Measurements from ENCODE around the gene UNC5C. TPM values are rescaled to one million over a fixed set of nuclear protein-coding genes. Genes with fewer than 3 reads are reported as not detected.

The UNC5C gene
- total RNA-seq, 1 donor from 2014 or later: 2.2 TPM

- no peak overlapping the region for H3K4me3 ChIP-seq (ENCODE audit: low read depth, low read length)
- DNase-seq (ENCODE audit: low read depth): no peak
- TF ChIP-seq CTCF (conservative IDR thresholded peaks at IDR 0.05; ENCODE audit: low read depth, low read length): no peak
Measured at GRCh38 chr4:95215991-95216605, 332.7 kb downstream of the UNC5C start.

GRCh38 chr4:95215043-95215442 lies 333.7 kb downstream of the UNC5C start:
- DNase-seq (ENCODE audit: low read depth): no peak
- no peak overlapping the region for H3K4me3 ChIP-seq (ENCODE audit: low read depth, low read length)
- no peak for TF ChIP-seq CTCF (conservative IDR thresholded peaks at IDR 0.05; ENCODE audit: low read depth, low read length)

- H3K4me3 ChIP-seq (ENCODE audit: low read depth, low read length): no peak overlapping the region
- no peak for TF ChIP-seq CTCF (conservative IDR thresholded peaks at IDR 0.05; ENCODE audit: low read depth, low read length)
- no peak for DNase-seq (ENCODE audit: low read depth)
Measured at GRCh38 chr4:95214408-95214807, 334.4 kb downstream of the UNC5C start.

GRCh38 chr4:95213366-95213765 lies 335.4 kb downstream of the UNC5C start:
- DNase-seq (ENCODE audit: low read depth): no peak
- H3K4me3 ChIP-seq (ENCODE audit: low read depth, low read length): no peak overlapping the region
- TF ChIP-seq CTCF (conservative IDR thresholded peaks at IDR 0.05; ENCODE audit: low read depth, low read length): no peak

GRCh38 chr4:95212692-95213091 lies 336.1 kb downstream of the UNC5C start:
- no peak overlapping the region for H3K4me3 ChIP-seq (ENCODE audit: low read depth, low read length)
- TF ChIP-seq CTCF (conservative IDR thresholded peaks at IDR 0.05; ENCODE audit: low read depth, low read length): no peak
- DNase-seq (ENCODE audit: low read depth): no peak

- DNase-seq (ENCODE audit: low read depth): no peak
- no peak for TF ChIP-seq CTCF (conservative IDR thresholded peaks at IDR 0.05; ENCODE audit: low read depth, low read length)
- no peak overlapping the region for H3K4me3 ChIP-seq (ENCODE audit: low read depth, low read length)
Measured at GRCh38 chr4:95209927-95210326, 338.8 kb downstream of the UNC5C start.

GRCh38 chr4:95204873-95205272 lies 343.9 kb downstream of the UNC5C start:
- no peak overlapping the region for H3K4me3 ChIP-seq (ENCODE audit: low read depth, low read length)
- peak; percentile 60 for TF ChIP-seq CTCF (conservative IDR thresholded peaks at IDR 0.05; ENCODE audit: low read depth, low read length)
- DNase-seq (ENCODE audit: low read depth): no peak

Measured in epithelial cell of proximal tubule (primary cell).